Retina (tissue), 1 donor: ENCODE results near the gene MLX.
"Not testable (repeated sequence)": the region's sequence is repeated elsewhere in the genome, so short reads cannot be mapped to it uniquely, and the experiment has no call there.

Source experiments
- DNase-seq: peaks from one replicate; pipeline ENCODE4 v3.0.0-alpha.2; 2016

Gene MLX

GRCh38 chr17:42536372-42537155 is 30.3 kb upstream of the MLX start:
- peak; percentile 72 for DNase-seq

- DNase-seq: no peak
Observed at GRCh38 chr17:42537156-42537805, 29.6 kb upstream of the MLX start.

GRCh38 chr17:42537826-42538451 is 29.0 kb upstream of the MLX start:
- DNase-seq: no peak

GRCh38 chr17:42538482-42538881 is 28.4 kb upstream of the MLX start:
- DNase-seq: no peak

GRCh38 chr17:42540558-42540957 is 26.3 kb upstream of the MLX start:
- not testable (repeated sequence) for DNase-seq

GRCh38 chr17:42541041-42541833 is 25.7 kb upstream of the MLX start:
- no peak for DNase-seq

- no peak for DNase-seq
Observed at GRCh38 chr17:42543190-42544079, 23.5 kb upstream of the MLX start.

- no peak for DNase-seq
Observed at GRCh38 chr17:42544874-42545283, 22.0 kb upstream of the MLX start.

GRCh38 chr17:42545755-42546505 is 21.0 kb upstream of the MLX start:
- DNase-seq: not testable (repeated sequence)

GRCh38 chr17:42547001-42547461 is 19.9 kb upstream of the MLX start:
- DNase-seq: no peak

- DNase-seq: no peak
Observed at GRCh38 chr17:42547698-42548069, 19.2 kb upstream of the MLX start.

GRCh38 chr17:42548070-42548837 is 18.6 kb upstream of the MLX start:
- peak; percentile 78 for DNase-seq

GRCh38 chr17:42548993-42549755 is 17.7 kb upstream of the MLX start:
- no peak for DNase-seq

- DNase-seq: not testable (repeated sequence)
Observed at GRCh38 chr17:42552736-42553135, 14.2 kb upstream of the MLX start, which contains the start of gene HSD17B1. Gene HSD17B1, plus strand, starts transcription at chr17:42552923. Its CDS starts 11 bp downstream, at chr17:42552934.

GRCh38 chr17:42553161-42553818 is 13.6 kb upstream of the MLX start:
- DNase-seq: no peak

GRCh38 chr17:42553866-42554249 is 13.0 kb upstream of the MLX start:
- no peak for DNase-seq

- peak; percentile 92 for DNase-seq
Observed at GRCh38 chr17:42554250-42555121, 12.4 kb upstream of the MLX start.

GRCh38 chr17:42555122-42555622 is 11.7 kb upstream of the MLX start:
- no peak for DNase-seq
